ENCODE data around the gene SNX11. TPM values are rescaled to one million over a fixed set of nuclear protein-coding genes. Genes with fewer than 3 reads are reported as not detected.

Gene SNX11
- total RNA-seq, 2 experiments from 2014 or later = 25.1 to 32.6 TPM

GRCh38 chr17:48148029-48148770 lies 40.6 kb downstream of the SNX11 start:
- no peaks in the 10 kb centered on the region for H3K9me3 Mint-ChIP-seq (ENCODE audit: low read depth)
- no peaks in the 10 kb centered on the region for H3K27me3 Mint-ChIP-seq
- H3K36me3 Mint-ChIP-seq = peaks cover 4% of the 10 kb centered on the region
- CTCF ChIA-PET = interaction anchor here (1.2 to 1.6 kb wide), 2 partner anchors 67 to 68 kb away, joined by 3 to 4 read pairs; no protein-coding TSS in a partner anchor
- DNase-seq (no peak), ATAC-seq (no peak)
- no peak overlapping the region for H3K27ac Mint-ChIP-seq
- H3K4me3 Mint-ChIP-seq = no peak overlapping the region
- peaks cover 8% of the 10 kb centered on the region for H3K4me1 Mint-ChIP-seq

DNA sequence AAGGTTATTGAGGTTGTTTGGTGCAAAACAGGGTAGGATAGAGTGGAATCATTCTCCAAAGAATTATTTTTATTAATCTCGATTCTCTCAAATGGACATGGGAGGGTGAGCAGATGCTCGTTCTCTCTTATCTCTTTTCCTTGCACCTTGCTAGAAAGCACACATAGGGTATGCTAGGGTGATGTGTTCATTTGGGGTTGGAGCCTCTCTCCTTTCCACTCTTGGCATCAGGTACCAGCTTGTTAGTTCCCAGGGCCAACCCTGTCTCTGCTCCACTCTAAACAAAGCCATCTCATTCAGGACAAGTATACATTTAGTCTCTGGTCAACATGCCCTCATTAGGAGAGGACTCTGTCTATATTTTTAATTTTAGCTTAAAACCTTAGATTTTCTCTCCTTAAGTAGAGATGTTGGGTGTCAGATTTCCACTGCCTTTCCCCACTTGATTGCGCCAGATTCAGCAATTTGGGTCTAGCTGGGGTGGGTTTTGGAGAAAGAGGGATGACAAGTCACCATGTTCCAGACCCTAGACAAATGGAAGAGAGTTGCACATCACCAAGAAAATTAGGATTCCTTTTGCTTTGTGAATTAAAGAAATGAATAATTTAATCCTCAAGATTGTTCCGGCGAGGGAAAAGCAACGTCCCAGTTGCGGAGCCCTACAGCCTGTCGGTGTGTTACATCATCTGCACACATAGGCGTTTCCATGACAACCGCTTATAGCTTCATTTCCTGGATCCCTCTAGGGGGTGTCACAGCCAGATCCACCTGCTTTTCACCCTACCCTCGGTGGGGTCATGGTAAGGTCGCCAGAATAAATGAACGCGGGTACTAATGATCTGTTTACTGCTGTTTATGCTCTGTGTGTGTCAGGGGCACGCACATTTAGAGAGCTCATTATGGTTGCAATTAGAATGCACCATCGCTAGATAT lies 41.6 kb downstream of the SNX11 start:
- Mint-ChIP-seq H3K27ac (no peak overlapping the region), H3K4me3 (no peak overlapping the region), H3K36me3 (peaks cover 4% of the 10 kb centered on the region), H3K27me3 (no peaks in the 10 kb centered on the region), H3K4me1 (peaks cover 8% of the 10 kb centered on the region), H3K9me3 (ENCODE audit: low read depth) (no peaks in the 10 kb centered on the region)
- ATAC-seq (no peak), DNase-seq (no peak)
- CTCF ChIA-PET = interaction anchor here (1.0 kb wide), 1 partner anchor 18 kb away, joined by 3 read pairs; no protein-coding TSS in a partner anchor

- CTCF ChIA-PET = no interaction called here
- no peak for ATAC-seq
- peaks cover 4% of the 10 kb centered on the region for H3K36me3 Mint-ChIP-seq
- H3K4me3 Mint-ChIP-seq = no peak overlapping the region
- H3K27me3 Mint-ChIP-seq = no peaks in the 10 kb centered on the region
- no peaks in the 10 kb centered on the region for H3K9me3 Mint-ChIP-seq (ENCODE audit: low read depth)
- H3K4me1 Mint-ChIP-seq = peaks cover 8% of the 10 kb centered on the region
- H3K27ac Mint-ChIP-seq = no peak overlapping the region
- DNase-seq = no peak
Observed at GRCh38 chr17:48149787-48150463, 42.4 kb downstream of the SNX11 start.

GRCh38 chr17:48150597-48151001 lies 43.0 kb downstream of the SNX11 start:
- Mint-ChIP-seq H3K4me3 (no peak overlapping the region), H3K27me3 (no peaks in the 10 kb centered on the region), H3K4me1 (peaks cover 3% of the 10 kb centered on the region), H3K36me3 (peaks cover 3% of the 10 kb centered on the region), H3K27ac (no peak overlapping the region), H3K9me3 (ENCODE audit: low read depth) (no peaks in the 10 kb centered on the region)
- ATAC-seq (no peak), DNase-seq (no peak)
- CTCF ChIA-PET = no interaction called here

GRCh38 chr17:48151220-48151619 lies 43.7 kb downstream of the SNX11 start:
- DNase-seq (no peak), ATAC-seq (no peak)
- Mint-ChIP-seq H3K27me3 (no peaks in the 10 kb centered on the region), H3K9me3 (ENCODE audit: low read depth) (no peaks in the 10 kb centered on the region), H3K36me3 (peaks cover 5% of the 10 kb centered on the region), H3K4me1 (no peaks in the 10 kb centered on the region), H3K27ac (no peak overlapping the region), H3K4me3 (no peak overlapping the region)
- CTCF ChIA-PET = no interaction called here

GRCh38 chr17:48152289-48152688 lies 44.7 kb downstream of the SNX11 start:
- ATAC-seq (no peak), DNase-seq (no peak)
- Mint-ChIP-seq H3K27ac (no peak overlapping the region), H3K27me3 (no peaks in the 10 kb centered on the region), H3K4me1 (no peaks in the 10 kb centered on the region), H3K9me3 (ENCODE audit: low read depth) (no peaks in the 10 kb centered on the region), H3K36me3 (peaks cover 6% of the 10 kb centered on the region), H3K4me3 (no peak overlapping the region)
- CTCF ChIA-PET = interaction anchor here (0.9 to 1.0 kb wide), 2 partner anchors 71 to 73 kb away, joined by 3 read pairs; no protein-coding TSS in a partner anchor

DNA sequence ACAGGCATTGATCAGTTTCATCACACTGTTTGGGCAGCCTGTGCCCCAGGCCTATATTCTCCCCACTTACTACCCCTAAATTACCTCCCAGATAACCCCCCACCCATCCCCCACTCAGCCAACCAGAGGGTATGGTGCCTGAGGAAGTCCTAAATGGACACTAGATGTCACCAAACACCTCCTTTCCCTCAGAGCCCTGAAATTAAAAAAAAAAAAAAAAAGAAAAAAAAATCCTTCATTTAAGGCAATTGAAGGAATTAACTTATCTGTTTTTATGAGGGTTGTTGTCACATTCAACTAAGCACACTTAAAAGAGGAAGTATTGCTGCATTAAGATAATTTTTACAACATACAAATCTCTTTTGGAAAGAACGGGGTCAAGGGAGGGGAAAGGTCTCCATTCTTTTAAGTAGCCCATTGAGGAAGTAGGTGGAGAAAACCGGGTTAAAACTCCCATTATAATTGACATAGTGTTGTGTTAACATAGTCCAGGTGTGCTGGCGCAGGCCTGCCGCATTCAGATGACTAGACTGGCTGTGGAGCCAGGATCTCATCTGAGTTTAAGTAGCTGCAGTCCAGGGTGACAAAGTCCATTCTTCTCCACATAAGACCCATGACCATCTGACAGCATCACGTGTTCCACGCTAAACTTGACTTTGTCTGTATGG lies 46.3 kb downstream of the SNX11 start:
- no peak for DNase-seq
- H3K36me3 Mint-ChIP-seq = peaks cover 6% of the 10 kb centered on the region
- no peak for ATAC-seq
- H3K27ac Mint-ChIP-seq = no peak overlapping the region
- CTCF ChIA-PET = interaction anchor here (0.6 to 0.9 kb wide), 3 partner anchors 9 to 127 kb away, joined by 3 read pairs; no protein-coding TSS in a partner anchor
- H3K4me3 Mint-ChIP-seq = no peak overlapping the region
- H3K4me1 Mint-ChIP-seq = no peaks in the 10 kb centered on the region
- no peaks in the 10 kb centered on the region for H3K27me3 Mint-ChIP-seq
- H3K9me3 Mint-ChIP-seq (ENCODE audit: low read depth) = no peaks in the 10 kb centered on the region

GRCh38 chr17:48155889-48156611 lies 48.5 kb downstream of the SNX11 start:
- Mint-ChIP-seq H3K4me3 (no peak overlapping the region), H3K4me1 (no peaks in the 10 kb centered on the region), H3K27me3 (no peaks in the 10 kb centered on the region), H3K9me3 (ENCODE audit: low read depth) (no peaks in the 10 kb centered on the region), H3K27ac (peak overlapping the region; percentile 25), H3K36me3 (peaks cover 10% of the 10 kb centered on the region)
- DNase-seq (no peak), ATAC-seq (no peak)
- CTCF ChIA-PET = interaction anchor here (1.6 kb wide), 1 partner anchor 76 kb away, joined by 4 read pairs; no protein-coding TSS in a partner anchor

DNA sequence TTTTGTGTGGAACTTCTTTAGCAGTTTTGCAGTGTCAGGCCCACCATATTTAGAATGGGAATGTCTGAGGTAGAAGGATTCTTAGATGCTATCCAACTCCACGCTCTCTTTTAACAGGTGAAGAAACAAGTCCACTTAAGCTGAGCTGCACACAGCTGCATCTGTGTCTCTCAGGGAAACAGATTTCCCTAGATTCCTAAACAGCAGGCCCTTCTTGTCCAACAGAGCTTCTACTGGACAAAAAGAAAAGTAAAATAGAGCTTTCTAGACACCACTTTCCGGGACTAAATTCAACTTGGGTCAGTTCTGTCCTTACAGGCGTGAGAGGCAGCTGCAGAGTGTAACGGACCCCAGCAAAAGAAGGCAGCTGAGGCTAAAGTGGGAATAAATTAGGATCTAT lies 51.7 kb downstream of the SNX11 start:
- H3K9me3 Mint-ChIP-seq (ENCODE audit: low read depth) = no peaks in the 10 kb centered on the region

GRCh38 chr17:48160177-48161081 lies 52.9 kb downstream of the SNX11 start:
- Mint-ChIP-seq H3K9me3 (ENCODE audit: low read depth) (no peaks in the 10 kb centered on the region), H3K4me1 (peaks cover 8% of the 10 kb centered on the region), H3K4me3 (no peak overlapping the region), H3K27me3 (no peaks in the 10 kb centered on the region), H3K27ac (no peak overlapping the region), H3K36me3 (peaks cover 21% of the 10 kb centered on the region)
- CTCF ChIA-PET = interaction anchor here (0.7 to 1.2 kb wide), 3 partner anchors 14 to 458 kb away, joined by 3 read pairs; no protein-coding TSS in a partner anchor
- DNase-seq = no peak
- no peak for ATAC-seq

More for the DNA sequence above, 51.7 kb downstream of the SNX11 start:
- ATAC-seq (no peak), DNase-seq (no peak)
- peaks cover 19% of the 10 kb centered on the region for H3K36me3 Mint-ChIP-seq
- H3K4me3 Mint-ChIP-seq = no peak overlapping the region
- H3K27ac Mint-ChIP-seq = no peak overlapping the region
- CTCF ChIA-PET = interaction anchor here (0.6 to 1.4 kb wide), 4 partner anchors 15 to 79 kb away, joined by 3 read pairs; no protein-coding TSS in a partner anchor
- peaks cover 8% of the 10 kb centered on the region for H3K4me1 Mint-ChIP-seq
- H3K27me3 Mint-ChIP-seq = no peaks in the 10 kb centered on the region

GRCh38 chr17:48161127-48161905 lies 53.8 kb downstream of the SNX11 start:
- DNase-seq (no peak), ATAC-seq (no peak)
- Mint-ChIP-seq H3K36me3 (peaks cover 20% of the 10 kb centered on the region), H3K4me1 (peaks cover 8% of the 10 kb centered on the region), H3K27ac (no peak overlapping the region), H3K27me3 (no peaks in the 10 kb centered on the region), H3K4me3 (no peak overlapping the region), H3K9me3 (ENCODE audit: low read depth) (no peaks in the 10 kb centered on the region)
- CTCF ChIA-PET = no interaction called here
